Loucy (cell line): ENCODE results near the gene NUMB.

Source experiments
- H2AFZ ChIP-seq: fragments of 200-600 bp; sonication (generic); 2 replicates; pipeline ENCODE4 v1.6.0; 2016; ENCODE audit warnings: antibody characterized with exemption, mild to moderate bottlenecking, low read length, moderate library complexity
- H3F3A ChIP-seq: fragments of 200-600 bp; 2 replicates; pipeline ENCODE4 v1.6.0; 2016; ENCODE audit warnings: antibody characterized with exemption, low read depth, mild to moderate bottlenecking
- H3K27me3 ChIP-seq: fragments of 200-600 bp; sonication (generic); 2 replicates; pipeline ENCODE4 v1.6.1; 2014; ENCODE audit warnings: low read length, mild to moderate bottlenecking; ENCODE audit not compliant: insufficient read depth, poor library complexity, severe bottlenecking
- H3K36me3 ChIP-seq: fragments of 200-600 bp; sonication (generic); 2 replicates; pipeline ENCODE4 v1.6.1; 2016; ENCODE audit warnings: low read length; ENCODE audit not compliant: insufficient read depth
- H3K4me1 ChIP-seq: fragments of 200-600 bp; sonication (generic); 2 replicates; pipeline ENCODE4 v1.5.1; 2014; ENCODE audit warnings: low read length, mild to moderate bottlenecking; ENCODE audit not compliant: insufficient read depth, poor library complexity, severe bottlenecking
- H3K4me2 ChIP-seq: fragments of 200-600 bp; sonication (generic); 2 replicates; pipeline ENCODE4 v1.6.0; 2014; ENCODE audit warnings: antibody characterized with exemption, low read length, low read depth, mild to moderate bottlenecking; ENCODE audit not compliant: poor library complexity, severe bottlenecking
- H3K4me3 ChIP-seq: fragments of 200-600 bp; sonication (generic); 2 replicates; pipeline ENCODE4 v1.5.1; 2014; ENCODE audit warnings: low read length, mild to moderate bottlenecking, mixed read lengths; ENCODE audit not compliant: poor library complexity, severe bottlenecking
- H3K79me2 ChIP-seq: fragments of 200-600 bp; sonication (generic); 2 replicates; pipeline ENCODE4 v1.6.1; 2014; ENCODE audit warnings: low read length; ENCODE audit not compliant: insufficient read depth
- H3K9ac ChIP-seq: fragments of 200-600 bp; sonication (generic); 2 replicates; pipeline ENCODE4 v1.6.0; 2014; ENCODE audit warnings: mild to moderate bottlenecking, low read depth, low read length, moderate library complexity; ENCODE audit not compliant: poor library complexity, severe bottlenecking
- H3K9me2 ChIP-seq: fragments of 200-600 bp; sonication (generic); replicated peaks from 2 replicates; pipeline ENCODE4 v1.6.1; 2016; ENCODE audit warnings: low read depth, low read length, mixed read lengths
- H3K9me3 ChIP-seq: fragments of 200-600 bp; sonication (generic); 2 replicates; pipeline ENCODE4 v1.6.1; 2014; ENCODE audit warnings: mild to moderate bottlenecking, antibody characterized with exemption, low read length, low read depth; ENCODE audit not compliant: insufficient read depth
- H4K20me1 ChIP-seq: fragments of 200-600 bp; sonication (generic); 2 replicates; pipeline ENCODE4 v1.6.0; 2014; ENCODE audit warnings: antibody characterized with exemption, low read length, mild to moderate bottlenecking; ENCODE audit not compliant: insufficient read depth, poor library complexity, severe bottlenecking
- EZH2phosphoT487 ChIP-seq: fragments of 200-600 bp; IDR thresholded peaks from 2 replicates; pipeline ENCODE4 v1.6.1; 2018; ENCODE audit warnings: antibody characterized with exemption, mild to moderate bottlenecking, moderate library complexity, borderline replicate concordance
- TF ChIP-seq, protein P1 (sequence below): fragments of 200-600 bp; sonication (generic); conservative IDR thresholded peaks from 2 replicates; pipeline ENCODE4 v1.5.1; 2014; ENCODE audit warnings: mild to moderate bottlenecking, antibody characterized with exemption, low read length

Gene NUMB

DNA sequence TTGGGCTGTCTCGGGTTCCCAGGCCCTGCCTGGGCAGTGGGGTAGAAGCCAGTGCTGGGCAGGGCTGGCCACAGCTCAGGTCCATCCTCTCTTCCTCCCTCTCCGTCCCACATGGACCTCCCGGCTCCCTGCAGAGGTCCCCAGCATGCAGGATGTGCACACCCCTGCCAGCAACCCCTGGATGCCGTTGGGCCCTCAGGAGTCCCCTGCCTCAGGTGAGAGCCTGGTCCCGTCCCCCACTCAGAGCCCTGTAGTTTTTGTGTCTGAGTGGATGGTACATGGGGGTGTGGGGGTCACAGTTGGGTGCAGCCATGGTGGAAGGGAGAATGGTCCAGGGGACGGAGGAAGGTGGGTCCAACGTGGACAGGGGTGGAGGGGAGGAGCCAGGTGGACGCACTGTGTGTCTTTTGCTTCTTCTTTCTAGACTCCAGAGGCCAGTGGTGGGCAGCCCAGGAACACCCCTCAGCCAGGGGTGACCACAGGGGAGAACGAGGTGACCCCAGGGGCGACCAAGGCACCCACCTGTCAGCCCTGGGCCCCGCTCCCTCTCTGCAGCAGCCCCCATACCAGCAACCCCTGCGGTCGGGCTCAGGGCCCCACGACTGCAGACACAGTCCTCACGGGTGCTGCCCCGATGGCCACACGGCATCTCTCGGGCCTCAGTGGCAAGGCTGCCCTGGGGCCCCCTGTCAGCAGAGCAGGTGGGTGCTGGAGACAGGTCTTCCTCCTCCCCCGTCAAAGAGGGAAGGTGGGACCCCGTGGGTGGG, 199.3 kb downstream of the NUMB start:
- Histone ChIP-seq H3K9me2 (no peaks in the 10 kb centered on the region), H3K4me1 (no peaks in the 10 kb centered on the region), H4K20me1 (no peaks in the 10 kb centered on the region), H3K36me3 (no peaks in the 10 kb centered on the region), H3F3A (no peaks in the 10 kb centered on the region), H3K4me3 (no peak overlapping the region), H3K9me3 (no peaks in the 10 kb centered on the region), H2AFZ (no peak overlapping the region), H3K79me2 (no peaks in the 10 kb centered on the region), H3K9ac (no peak overlapping the region), H3K4me2 (no peak overlapping the region), H3K27me3 (no peaks in the 10 kb centered on the region)
- no peak for TF ChIP-seq EZH2phosphoT487
- TF ChIP-seq, protein P1, sequence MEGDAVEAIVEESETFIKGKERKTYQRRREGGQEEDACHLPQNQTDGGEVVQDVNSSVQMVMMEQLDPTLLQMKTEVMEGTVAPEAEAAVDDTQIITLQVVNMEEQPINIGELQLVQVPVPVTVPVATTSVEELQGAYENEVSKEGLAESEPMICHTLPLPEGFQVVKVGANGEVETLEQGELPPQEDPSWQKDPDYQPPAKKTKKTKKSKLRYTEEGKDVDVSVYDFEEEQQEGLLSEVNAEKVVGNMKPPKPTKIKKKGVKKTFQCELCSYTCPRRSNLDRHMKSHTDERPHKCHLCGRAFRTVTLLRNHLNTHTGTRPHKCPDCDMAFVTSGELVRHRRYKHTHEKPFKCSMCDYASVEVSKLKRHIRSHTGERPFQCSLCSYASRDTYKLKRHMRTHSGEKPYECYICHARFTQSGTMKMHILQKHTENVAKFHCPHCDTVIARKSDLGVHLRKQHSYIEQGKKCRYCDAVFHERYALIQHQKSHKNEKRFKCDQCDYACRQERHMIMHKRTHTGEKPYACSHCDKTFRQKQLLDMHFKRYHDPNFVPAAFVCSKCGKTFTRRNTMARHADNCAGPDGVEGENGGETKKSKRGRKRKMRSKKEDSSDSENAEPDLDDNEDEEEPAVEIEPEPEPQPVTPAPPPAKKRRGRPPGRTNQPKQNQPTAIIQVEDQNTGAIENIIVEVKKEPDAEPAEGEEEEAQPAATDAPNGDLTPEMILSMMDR = no peak

DNA sequence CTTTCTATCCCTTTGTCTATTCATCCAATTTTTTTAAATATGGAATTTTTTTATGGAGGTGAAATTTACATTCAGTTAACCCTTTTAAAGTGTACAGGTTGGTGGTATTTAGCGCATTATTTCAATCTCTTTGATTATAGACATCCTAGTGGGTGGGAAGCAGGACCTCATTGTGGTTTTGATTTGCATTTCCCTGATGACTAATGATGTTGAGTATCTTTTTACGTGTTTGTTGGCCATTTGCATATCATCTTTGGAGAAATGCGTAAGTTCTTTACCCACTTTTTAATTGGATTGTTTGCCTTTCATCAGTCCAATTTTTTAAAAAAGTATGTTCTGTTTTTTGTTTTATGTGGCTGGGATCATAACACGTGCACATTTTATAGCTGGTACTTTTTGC, 200.3 kb downstream of the NUMB start:
- TF ChIP-seq, protein P1 = no peak
- no peak for TF ChIP-seq EZH2phosphoT487
- H3K79me2 ChIP-seq = no peaks in the 10 kb centered on the region
- no peaks in the 10 kb centered on the region for H3K36me3 ChIP-seq

DNA sequence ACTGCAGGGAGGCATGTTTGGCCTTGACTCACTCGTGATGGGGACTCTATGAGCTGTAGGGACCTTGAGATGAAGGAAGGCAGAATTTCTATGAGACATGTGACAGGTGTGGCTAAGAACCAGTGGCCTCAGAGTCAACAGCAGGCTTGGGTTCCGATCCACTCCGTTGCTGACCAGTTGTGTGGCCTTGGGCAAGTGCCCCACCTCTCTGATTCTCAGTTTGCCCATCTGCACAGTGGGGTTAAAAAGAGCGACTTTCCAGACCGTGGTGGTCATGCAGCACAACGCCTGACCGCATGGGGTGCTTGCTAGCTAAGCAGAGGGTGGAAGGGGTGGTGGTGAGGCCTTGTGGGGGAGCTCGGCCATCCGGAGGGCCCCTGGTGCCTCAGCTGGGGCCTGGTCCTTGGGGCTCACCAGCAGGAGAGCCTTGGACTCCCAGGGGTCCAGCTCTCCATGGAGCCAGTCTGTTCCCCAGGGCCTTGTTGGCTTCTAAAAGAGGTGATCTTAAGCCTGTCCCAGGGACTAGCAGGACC, 202.6 kb downstream of the NUMB start:
- no peak overlapping the region for H3K4me3 ChIP-seq
- no peak overlapping the region for H3K9ac ChIP-seq
- no peaks in the 10 kb centered on the region for H4K20me1 ChIP-seq
- H3K4me2 ChIP-seq = no peak overlapping the region
- H3K4me1 ChIP-seq = no peaks in the 10 kb centered on the region
- no peaks in the 10 kb centered on the region for H3K27me3 ChIP-seq
- no peaks in the 10 kb centered on the region for H3K36me3 ChIP-seq
- H3F3A ChIP-seq = no peaks in the 10 kb centered on the region
- no peaks in the 10 kb centered on the region for H3K79me2 ChIP-seq
- H3K9me2 ChIP-seq = no peaks in the 10 kb centered on the region
- no peak overlapping the region for H2AFZ ChIP-seq
- H3K9me3 ChIP-seq = no peaks in the 10 kb centered on the region
- TF ChIP-seq, protein P1 = no peak
- no peak for TF ChIP-seq EZH2phosphoT487

More for the DNA sequence above, 200.3 kb downstream of the NUMB start:
- no peaks in the 10 kb centered on the region for H3K4me1 ChIP-seq
- H3K9me3 ChIP-seq = no peaks in the 10 kb centered on the region
- no peak overlapping the region for H3K9ac ChIP-seq
- no peak overlapping the region for H3K4me3 ChIP-seq
- H3K27me3 ChIP-seq = no peaks in the 10 kb centered on the region
- H3F3A ChIP-seq = no peaks in the 10 kb centered on the region
- H3K9me2 ChIP-seq = no peaks in the 10 kb centered on the region
- no peaks in the 10 kb centered on the region for H4K20me1 ChIP-seq
- H2AFZ ChIP-seq = no peak overlapping the region
- no peak overlapping the region for H3K4me2 ChIP-seq
